Progenitor cell of endocrine pancreas (in vitro differentiated cells): ENCODE data around the gene NBEA. TPM values are rescaled to one million over a fixed set of nuclear protein-coding genes. Genes with fewer than 3 reads are reported as not detected.

ENCODE experiments used
- DNase-seq: peaks from one replicate; pipeline ENCODE4 v3.0.0; 2021; ENCODE audit warnings: low spot score; ENCODE audit not compliant: unreplicated experiment
- H3K27ac Mint-ChIP-seq: 2 replicates; pipeline ENCODE4 v1.8.0; 2021; ENCODE audit warnings: mild to moderate bottlenecking, moderate library complexity, mixed read lengths
- H3K27me3 Mint-ChIP-seq: 2 replicates; pipeline ENCODE4 v1.8.0; 2021; ENCODE audit warnings: mixed read lengths
- H3K36me3 Mint-ChIP-seq: 2 replicates; pipeline ENCODE4 v1.8.0; 2022; ENCODE audit warnings: mixed read lengths; ENCODE audit not compliant: insufficient read depth
- H3K4me1 Mint-ChIP-seq: 2 replicates; pipeline ENCODE4 v1.8.0; 2021; ENCODE audit warnings: low read depth, mixed read lengths
- H3K4me3 Mint-ChIP-seq: 2 replicates; pipeline ENCODE4 v1.8.0; 2021; ENCODE audit warnings: low read depth, mild to moderate bottlenecking, moderate library complexity, mixed read lengths
- H3K9me3 Mint-ChIP-seq: 2 replicates; pipeline ENCODE4 v1.8.0; 2021; ENCODE audit warnings: low read depth, mixed read lengths
- total RNA-seq: library from RNA; stranded (reverse); gene quantifications from 2 replicates; pipeline ENCODE4 v1.2.1, GENCODE V29; 2021
- TF ChIP-seq, protein P1 (sequence below): fragments of 200-600 bp; sonication (generic); IDR thresholded peaks from one replicate; pipeline ENCODE4 v1.5.0; 2021; ENCODE audit warnings: antibody characterized with exemption, mild to moderate bottlenecking; ENCODE audit not compliant: unreplicated experiment

NBEA gene
- total RNA-seq, 1 donor from 2014 or later: 21.7 TPM

DNA sequence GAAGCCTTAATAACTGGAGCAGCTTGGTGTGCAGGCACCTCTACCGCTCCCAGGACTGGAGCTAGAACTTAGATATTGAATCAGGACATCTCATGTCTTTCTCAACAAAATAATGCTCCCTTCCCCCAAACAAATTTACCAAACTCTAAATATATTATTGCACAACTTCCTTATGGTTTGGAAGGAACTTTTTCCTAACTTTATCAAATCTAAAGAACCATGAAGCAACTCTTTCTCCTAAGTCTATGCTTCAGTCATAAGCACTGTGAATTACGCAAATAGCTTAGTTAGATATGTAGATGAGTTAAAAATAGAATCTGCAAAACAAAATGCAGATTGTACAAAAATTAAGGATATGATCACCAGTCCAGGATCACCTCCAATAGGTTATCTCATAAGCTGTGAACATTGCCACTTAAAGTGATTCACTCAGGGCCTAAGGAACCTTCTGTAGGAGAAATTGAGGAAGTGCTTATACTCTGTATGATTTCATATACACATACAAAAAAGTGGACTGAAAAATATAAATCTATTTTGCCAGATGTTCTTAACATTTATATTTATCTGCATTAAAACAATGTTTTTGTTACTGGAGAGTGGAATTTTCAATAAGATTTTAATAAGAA lies 554.8 kb downstream of the NBEA start:
- TF ChIP-seq, protein P1, sequence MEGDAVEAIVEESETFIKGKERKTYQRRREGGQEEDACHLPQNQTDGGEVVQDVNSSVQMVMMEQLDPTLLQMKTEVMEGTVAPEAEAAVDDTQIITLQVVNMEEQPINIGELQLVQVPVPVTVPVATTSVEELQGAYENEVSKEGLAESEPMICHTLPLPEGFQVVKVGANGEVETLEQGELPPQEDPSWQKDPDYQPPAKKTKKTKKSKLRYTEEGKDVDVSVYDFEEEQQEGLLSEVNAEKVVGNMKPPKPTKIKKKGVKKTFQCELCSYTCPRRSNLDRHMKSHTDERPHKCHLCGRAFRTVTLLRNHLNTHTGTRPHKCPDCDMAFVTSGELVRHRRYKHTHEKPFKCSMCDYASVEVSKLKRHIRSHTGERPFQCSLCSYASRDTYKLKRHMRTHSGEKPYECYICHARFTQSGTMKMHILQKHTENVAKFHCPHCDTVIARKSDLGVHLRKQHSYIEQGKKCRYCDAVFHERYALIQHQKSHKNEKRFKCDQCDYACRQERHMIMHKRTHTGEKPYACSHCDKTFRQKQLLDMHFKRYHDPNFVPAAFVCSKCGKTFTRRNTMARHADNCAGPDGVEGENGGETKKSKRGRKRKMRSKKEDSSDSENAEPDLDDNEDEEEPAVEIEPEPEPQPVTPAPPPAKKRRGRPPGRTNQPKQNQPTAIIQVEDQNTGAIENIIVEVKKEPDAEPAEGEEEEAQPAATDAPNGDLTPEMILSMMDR: no peak
- no peak overlapping the region for H3K4me3 Mint-ChIP-seq
- no peaks in the 10 kb centered on the region for H3K27me3 Mint-ChIP-seq
- peaks cover 2% of the 10 kb centered on the region for H3K36me3 Mint-ChIP-seq
- no peak for DNase-seq
- peaks cover 13% of the 10 kb centered on the region for H3K4me1 Mint-ChIP-seq
- H3K27ac Mint-ChIP-seq: no peak overlapping the region
- no peaks in the 10 kb centered on the region for H3K9me3 Mint-ChIP-seq

DNA sequence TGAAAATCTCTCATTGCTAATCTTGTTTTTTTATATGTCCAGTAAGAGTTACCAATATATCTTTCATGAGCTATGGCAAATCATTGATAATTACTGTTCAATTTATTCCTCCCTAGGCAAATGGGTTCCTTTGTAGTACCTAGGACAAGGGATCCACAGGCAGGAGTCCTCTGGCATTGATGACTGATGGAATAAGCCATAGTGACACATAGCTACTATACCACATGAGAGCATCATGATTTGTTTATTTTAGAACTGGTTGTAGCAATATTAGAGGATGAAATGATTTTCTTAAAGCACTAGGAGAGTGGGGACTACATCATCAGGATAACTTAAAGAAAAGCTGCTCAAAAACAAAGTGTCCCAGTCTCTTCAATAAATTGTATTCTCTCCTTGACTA lies 556.2 kb downstream of the NBEA start:
- Mint-ChIP-seq H3K4me1 (peaks cover 13% of the 10 kb centered on the region), H3K27ac (no peak overlapping the region), H3K27me3 (no peaks in the 10 kb centered on the region), H3K4me3 (no peak overlapping the region), H3K9me3 (no peaks in the 10 kb centered on the region), H3K36me3 (peaks cover 2% of the 10 kb centered on the region)
- TF ChIP-seq, protein P1: no peak
- no peak for DNase-seq

DNA sequence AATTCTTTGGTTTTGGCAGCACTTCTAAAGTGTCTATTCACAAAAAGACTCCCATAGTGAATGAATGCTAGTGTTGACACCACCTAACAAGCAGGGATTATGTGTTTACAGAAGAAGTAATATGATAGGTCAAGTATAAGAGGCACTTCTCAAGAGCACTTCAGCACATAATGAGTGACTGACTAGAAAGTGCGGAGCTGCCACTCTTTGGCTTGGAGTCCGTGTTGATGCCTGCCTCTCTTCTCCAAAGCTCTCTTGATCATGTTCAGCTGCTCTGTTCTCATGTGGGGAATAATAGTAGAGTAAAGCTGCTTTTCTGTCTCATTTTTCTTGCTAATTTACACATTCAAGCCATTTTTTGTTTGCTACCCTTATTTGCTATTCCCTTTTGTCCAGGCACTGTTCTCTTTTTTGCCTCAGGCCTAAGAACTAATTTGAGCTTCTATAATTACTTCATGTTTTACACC lies 557.2 kb downstream of the NBEA start:
- TF ChIP-seq, protein P1: no peak
- Mint-ChIP-seq H3K27ac (no peak overlapping the region), H3K36me3 (peaks cover 2% of the 10 kb centered on the region), H3K4me1 (peaks cover 13% of the 10 kb centered on the region), H3K27me3 (no peaks in the 10 kb centered on the region), H3K9me3 (no peaks in the 10 kb centered on the region), H3K4me3 (no peak overlapping the region)
- no peak for DNase-seq

DNA sequence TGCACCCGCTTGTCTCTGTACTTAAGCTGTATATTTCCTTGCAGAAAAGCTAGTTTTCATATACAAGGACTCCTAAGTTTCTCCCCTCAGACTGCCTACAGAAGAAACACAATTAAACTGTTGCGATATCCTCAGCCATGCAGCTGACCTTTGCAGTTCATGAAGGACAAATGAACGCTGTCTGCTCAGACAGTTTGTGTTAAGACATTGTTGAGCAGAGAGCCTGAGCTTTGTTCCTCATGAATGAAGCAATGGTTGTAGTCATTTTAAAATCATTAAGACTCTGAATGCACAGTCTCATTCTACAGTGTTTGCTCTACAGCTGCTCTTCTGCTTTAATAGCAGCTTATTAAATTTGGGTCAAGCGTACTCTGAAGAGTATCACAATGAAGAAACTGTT lies 557.6 kb downstream of the NBEA start:
- DNase-seq: no peak
- no peak overlapping the region for H3K4me3 Mint-ChIP-seq
- TF ChIP-seq, protein P1: no peak
- no peaks in the 10 kb centered on the region for H3K9me3 Mint-ChIP-seq
- H3K36me3 Mint-ChIP-seq: peaks cover 2% of the 10 kb centered on the region
- peaks cover 13% of the 10 kb centered on the region for H3K4me1 Mint-ChIP-seq
- H3K27ac Mint-ChIP-seq: no peak overlapping the region
- no peaks in the 10 kb centered on the region for H3K27me3 Mint-ChIP-seq

DNA sequence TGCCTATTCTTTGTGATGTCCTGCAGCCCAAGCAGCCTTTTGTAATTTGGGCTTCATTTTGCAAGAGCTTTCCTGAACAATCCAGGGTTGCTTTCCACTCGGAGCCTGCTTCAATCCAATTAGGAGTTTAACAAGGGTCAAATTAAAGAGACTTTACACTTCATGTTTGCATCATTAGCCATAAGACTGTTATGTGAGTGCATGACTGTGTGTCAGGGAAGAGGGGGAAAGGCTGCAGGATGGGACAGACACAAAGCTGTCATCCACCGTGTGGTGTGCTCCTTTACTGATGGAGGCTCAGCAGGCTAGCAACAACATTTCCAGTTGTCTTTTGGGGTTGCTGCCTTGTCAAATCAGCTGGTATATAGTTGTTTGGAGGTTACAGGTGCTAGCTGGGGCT lies 558.1 kb downstream of the NBEA start:
- H3K36me3 Mint-ChIP-seq: peaks cover 2% of the 10 kb centered on the region
- no peak overlapping the region for H3K27ac Mint-ChIP-seq
- TF ChIP-seq, protein P1: no peak
- H3K9me3 Mint-ChIP-seq: no peaks in the 10 kb centered on the region
- H3K27me3 Mint-ChIP-seq: no peaks in the 10 kb centered on the region
- peaks cover 13% of the 10 kb centered on the region for H3K4me1 Mint-ChIP-seq
- H3K4me3 Mint-ChIP-seq: no peak overlapping the region
- no peak for DNase-seq
